ENCODE results near the gene TBC1D7. TPM values are rescaled to one million over a fixed set of nuclear protein-coding genes. Genes with fewer than 3 reads are reported as not detected.

The TBC1D7 gene
- total RNA-seq, 4 donors from 2014 or later = 8.3 to 15.4 (median 12.2) TPM

GRCh38 chr6:13263669-13264068 is 64.7 kb downstream of the TBC1D7 start:
- Histone ChIP-seq H3K27ac (no peak overlapping the region), H3K36me3 (no peaks in the 10 kb centered on the region), H3K4me3 (no peak overlapping the region), H3K4me1 (peaks cover 1% of the 10 kb centered on the region), H3K9me3 (no peaks in the 10 kb centered on the region), H3K27me3 (no peaks in the 10 kb centered on the region)
- TF ChIP-seq POLR2A (IDR thresholded peaks at IDR 0.05) (no peak), POLR2AphosphoS5 (IDR thresholded peaks at IDR 0.05) (no peak), EP300 (IDR thresholded peaks at IDR 0.05) (no peak)
- 90% methylated on average over 6 of the region's 6 CpGs for WGBS
- DNase-seq (ENCODE audit: low spot score in 2 of 2) = no peak

- Histone ChIP-seq H3K4me3 (no peak overlapping the region), H3K4me1 (no peaks in the 10 kb centered on the region), H3K9me3 (no peaks in the 10 kb centered on the region), H3K27ac (no peak overlapping the region), H3K27me3 (no peaks in the 10 kb centered on the region), H3K36me3 (no peaks in the 10 kb centered on the region)
- WGBS = 55% methylated on average over 1 of the region's 1 CpG
- TF ChIP-seq POLR2A (IDR thresholded peaks at IDR 0.05) = no peak
- no peak for TF ChIP-seq EP300 (IDR thresholded peaks at IDR 0.05)
- TF ChIP-seq, protein P1, sequence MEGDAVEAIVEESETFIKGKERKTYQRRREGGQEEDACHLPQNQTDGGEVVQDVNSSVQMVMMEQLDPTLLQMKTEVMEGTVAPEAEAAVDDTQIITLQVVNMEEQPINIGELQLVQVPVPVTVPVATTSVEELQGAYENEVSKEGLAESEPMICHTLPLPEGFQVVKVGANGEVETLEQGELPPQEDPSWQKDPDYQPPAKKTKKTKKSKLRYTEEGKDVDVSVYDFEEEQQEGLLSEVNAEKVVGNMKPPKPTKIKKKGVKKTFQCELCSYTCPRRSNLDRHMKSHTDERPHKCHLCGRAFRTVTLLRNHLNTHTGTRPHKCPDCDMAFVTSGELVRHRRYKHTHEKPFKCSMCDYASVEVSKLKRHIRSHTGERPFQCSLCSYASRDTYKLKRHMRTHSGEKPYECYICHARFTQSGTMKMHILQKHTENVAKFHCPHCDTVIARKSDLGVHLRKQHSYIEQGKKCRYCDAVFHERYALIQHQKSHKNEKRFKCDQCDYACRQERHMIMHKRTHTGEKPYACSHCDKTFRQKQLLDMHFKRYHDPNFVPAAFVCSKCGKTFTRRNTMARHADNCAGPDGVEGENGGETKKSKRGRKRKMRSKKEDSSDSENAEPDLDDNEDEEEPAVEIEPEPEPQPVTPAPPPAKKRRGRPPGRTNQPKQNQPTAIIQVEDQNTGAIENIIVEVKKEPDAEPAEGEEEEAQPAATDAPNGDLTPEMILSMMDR (IDR thresholded peaks at IDR 0.05) = no peak
- no peak for TF ChIP-seq POLR2AphosphoS5 (IDR thresholded peaks at IDR 0.05)
- no peak for DNase-seq (ENCODE audit: low spot score in 2 of 2)
These were observed 65.8 kb downstream of the TBC1D7 start for GRCh38 chr6:13262302-13263230.

- Histone ChIP-seq H3K27me3 (no peaks in the 10 kb centered on the region), H3K4me3 (no peak overlapping the region), H3K9me3 (no peaks in the 10 kb centered on the region), H3K27ac (no peak overlapping the region), H3K36me3 (no peaks in the 10 kb centered on the region), H3K4me1 (no peaks in the 10 kb centered on the region)
- no peak for DNase-seq (ENCODE audit: low spot score in 2 of 2)
- TF ChIP-seq POLR2A (IDR thresholded peaks at IDR 0.05) = no peak
- TF ChIP-seq EP300 (IDR thresholded peaks at IDR 0.05) = no peak
- TF ChIP-seq, protein P1 (IDR thresholded peaks at IDR 0.05) = no peak
- TF ChIP-seq POLR2AphosphoS5 (IDR thresholded peaks at IDR 0.05) = no peak
- WGBS = 70% methylated on average over 1 of the region's 1 CpG
These were observed 66.8 kb downstream of the TBC1D7 start for GRCh38 chr6:13261464-13261994.

- Histone ChIP-seq H3K36me3 (no peaks in the 10 kb centered on the region), H3K4me3 (no peak overlapping the region), H3K27ac (no peak overlapping the region), H3K27me3 (no peaks in the 10 kb centered on the region), H3K4me1 (no peaks in the 10 kb centered on the region), H3K9me3 (no peaks in the 10 kb centered on the region)
- DNase-seq (ENCODE audit: low spot score in 2 of 2) = no peak
- no peak for TF ChIP-seq POLR2A (IDR thresholded peaks at IDR 0.05)
- no peak for TF ChIP-seq EP300 (IDR thresholded peaks at IDR 0.05)
- TF ChIP-seq, protein P1 (IDR thresholded peaks at IDR 0.05) = no peak
- TF ChIP-seq POLR2AphosphoS5 (IDR thresholded peaks at IDR 0.05) = no peak
- WGBS = 95% methylated on average over 5 of the region's 5 CpGs
These were observed 67.5 kb downstream of the TBC1D7 start for GRCh38 chr6:13260831-13261230.

- H3K9me3 ChIP-seq = no peaks in the 10 kb centered on the region
- TF ChIP-seq POLR2AphosphoS5 (IDR thresholded peaks at IDR 0.05) (no peak), POLR2A (IDR thresholded peaks at IDR 0.05) (no peak), EP300 (IDR thresholded peaks at IDR 0.05) (no peak)
- TF ChIP-seq, protein P1 (IDR thresholded peaks at IDR 0.05) = no peak
- no peaks in the 10 kb centered on the region for H3K27me3 ChIP-seq
- DNase-seq (ENCODE audit: low spot score in 2 of 2) = no peak
- H3K36me3 ChIP-seq = no peaks in the 10 kb centered on the region
- H3K4me3 ChIP-seq = no peak overlapping the region
- 92% methylated on average over 7 of the region's 7 CpGs for WGBS
- no peak overlapping the region for H3K27ac ChIP-seq
- H3K4me1 ChIP-seq = no peaks in the 10 kb centered on the region
These were observed 68.2 kb downstream of the TBC1D7 start for GRCh38 chr6:13260101-13260598.

All from suprapubic skin (tissue), 4 donors.